Upper lobe of left lung (tissue), 6 donors: ENCODE results near the gene NUDCD3. TPM values are rescaled to one million over a fixed set of nuclear protein-coding genes. Genes with fewer than 3 reads are reported as not detected.

Experiments
- ATAC-seq, 2 donors: fragments of 200-7000 bp; cut with Tn5 transposase; one replicate each; pipeline ENCODE4 v1.9.1; 2022; ENCODE audit warnings: mild to moderate bottlenecking in 2 of 2, moderate library complexity in 2 of 2; ENCODE audit not compliant: low FRiP score in 2 of 2
- DNase-seq, 2 donors: peaks; one replicate each; pipeline ENCODE4 v3.0.0-alpha.2; 2019 to 2020
- H3K27ac ChIP-seq, 4 donors: fragments of 200-600 bp; sonication (generic); one replicate each; pipeline ENCODE4 v1.5.1; 2016 to 2019
- H3K27me3 ChIP-seq, 4 donors: fragments of 200-600 bp; sonication (generic); one replicate each; pipeline ENCODE4 v1.5.1; 2017 to 2019
- H3K36me3 ChIP-seq, 4 donors: fragments of 200-600 bp; sonication (generic); one replicate each; pipeline ENCODE4 v1.5.1; 2016 to 2019
- H3K4me1 ChIP-seq, 4 donors: fragments of 200-600 bp; sonication (generic); one replicate each; pipeline ENCODE4 v1.5.1; 2018 to 2019
- H3K4me3 ChIP-seq, 4 donors: fragments of 200-600 bp; sonication (generic); one replicate each; pipeline ENCODE4 v1.5.1; 2017 to 2019; ENCODE audit warnings: mild to moderate bottlenecking in 2 of 4, moderate library complexity in 1 of 4
- H3K9me3 ChIP-seq, 4 donors: fragments of 200-600 bp; sonication (generic); one replicate each; pipeline ENCODE4 v1.5.1; 2018 to 2019
- CTCF ChIP-seq, 6 experiments: fragments of 450-650 bp in 4 of 6; fragments of 200-600 bp in 2 of 6; sonication (generic) in 2 of 6; IDR thresholded peaks; one replicate each; pipeline ENCODE4 v1.5.1; 2016 to 2019; ENCODE audit warnings: antibody characterized with exemption in 6 of 6
- EP300 ChIP-seq, 4 donors: sonication (generic); formaldehyde crosslinking; IDR thresholded peaks; one replicate each; pipeline ENCODE4 v1.5.1; 2017; ENCODE audit warnings: antibody characterized with exemption in 4 of 4, control low read depth in 2 of 4
- POLR2A ChIP-seq, 4 donors: fragments of 450-650 bp; IDR thresholded peaks; one replicate each; pipeline ENCODE4 v1.5.1; 2016 to 2017; ENCODE audit warnings: antibody characterized with exemption in 4 of 4, mild to moderate bottlenecking in 2 of 4
- POLR2AphosphoS5 ChIP-seq, 2 donors: sonication (generic); formaldehyde crosslinking; IDR thresholded peaks; one replicate each; pipeline ENCODE4 v1.5.1; 2017; ENCODE audit warnings: antibody characterized with exemption in 2 of 2
- WGBS, 2 donors: methylation state at CpG; one replicate each; pipeline ENCODE4 v1.1.5; 2017 to 2018; 5-methylcytosine and 5-hydroxymethylcytosine counted together
- total RNA-seq, 6 donors: library from RNA; depleted of rRNA in 4 of 6; stranded (reverse); fragments of >200 nt in 4 of 6; gene quantifications; one replicate each; pipeline versions ENCODE4 v1.1.0 to v1.2.1, GENCODE V29; 2016 to 2021
- donor health status: DM: no; HTN: no; CAD: no; lungs with moderate emphysema.
- donor health status: DM: no; HTN: yes; CAD: no; lungs with severe emphysema.

The NUDCD3 gene
- total RNA-seq, 6 donors from 2014 or later, result 48.5 to 104 (median 56.3) TPM

GRCh38 chr7:44391746-44392617, 98.5 kb downstream of the NUDCD3 start:
- WGBS, 2 donors, result 92 to 98% methylated on average over 11 of the region's 11 CpGs
- ATAC-seq, result no peak

GRCh38 chr7:44391171-44391570, 99.3 kb downstream of the NUDCD3 start:
- peaks cover 18 to 78% (median 57%) of the 10 kb centered on the region in 4 donors for H3K36me3 ChIP-seq
- DNase-seq, result no peak

More at GRCh38 chr7:44391746-44392617, 98.5 kb downstream of the NUDCD3 start:
- no peak overlapping the region for H3K27ac ChIP-seq
- no peaks in the 10 kb centered on the region for H3K9me3 ChIP-seq
- peaks cover 18 to 70% (median 51%) of the 10 kb centered on the region in 4 donors for H3K36me3 ChIP-seq
- H3K4me1 ChIP-seq, result no peaks in the 10 kb centered on the region
- DNase-seq, result no peak
- H3K27me3 ChIP-seq, result no peaks in the 10 kb centered on the region
- TF ChIP-seq EP300 (IDR thresholded peaks at IDR 0.05) (no peak), POLR2AphosphoS5 (IDR thresholded peaks at IDR 0.05) (no peak), POLR2A (IDR thresholded peaks at IDR 0.05) (no peak), CTCF (IDR thresholded peaks at IDR 0.05) (no peak)
- no peak overlapping the region for H3K4me3 ChIP-seq

GRCh38 chr7:44390701-44391100, 99.8 kb downstream of the NUDCD3 start:
- Histone ChIP-seq H3K9me3 (no peaks in the 10 kb centered on the region), H3K4me1 (no peaks in the 10 kb centered on the region), H3K4me3 (no peak overlapping the region), H3K36me3 (peaks cover 18 to 83% (median 60%) of the 10 kb centered on the region in 4 donors), H3K27ac (no peak overlapping the region), H3K27me3 (no peaks in the 10 kb centered on the region)
- 90 to 100% methylated on average over 2 of the region's 2 CpGs for WGBS, 2 donors
- TF ChIP-seq EP300 (IDR thresholded peaks at IDR 0.05) (no peak), CTCF (IDR thresholded peaks at IDR 0.05) (no peak), POLR2AphosphoS5 (IDR thresholded peaks at IDR 0.05) (no peak), POLR2A (IDR thresholded peaks at IDR 0.05) (no peak)
- no peak for ATAC-seq
- no peak for DNase-seq

More at GRCh38 chr7:44391171-44391570, 99.3 kb downstream of the NUDCD3 start:
- H3K27ac ChIP-seq, result no peak overlapping the region
- 86 to 91% methylated on average over 10 of the region's 10 CpGs for WGBS, 2 donors
- H3K27me3 ChIP-seq, result no peaks in the 10 kb centered on the region
- no peaks in the 10 kb centered on the region for H3K4me1 ChIP-seq
- TF ChIP-seq EP300 (IDR thresholded peaks at IDR 0.05) (no peak), POLR2AphosphoS5 (IDR thresholded peaks at IDR 0.05) (no peak), POLR2A (IDR thresholded peaks at IDR 0.05) (no peak), CTCF (IDR thresholded peaks at IDR 0.05) (no peak)
- H3K9me3 ChIP-seq, result no peaks in the 10 kb centered on the region
- no peak overlapping the region for H3K4me3 ChIP-seq
- no peak for ATAC-seq

- Histone ChIP-seq H3K36me3 (peaks cover 23 to 90% (median 71%) of the 10 kb centered on the region in 4 donors), H3K27me3 (no peaks in the 10 kb centered on the region), H3K4me3 (no peak overlapping the region), H3K9me3 (no peaks in the 10 kb centered on the region), H3K27ac (no peak overlapping the region), H3K4me1 (no peaks in the 10 kb centered on the region)
- no peak for TF ChIP-seq CTCF (IDR thresholded peaks at IDR 0.05)
- TF ChIP-seq POLR2A (IDR thresholded peaks at IDR 0.05), result no peak
- TF ChIP-seq POLR2AphosphoS5 (IDR thresholded peaks at IDR 0.05), result no peak
- no peak for TF ChIP-seq EP300 (IDR thresholded peaks at IDR 0.05)
- WGBS, 2 donors, result 94 to 96% methylated on average over 14 of the region's 14 CpGs
- DNase-seq (no peak), ATAC-seq (no peak)
These were observed 102.1 kb downstream of the NUDCD3 start for GRCh38 chr7:44388089-44388970.
